Lung microvascular endothelial cell (primary cell): Measurements from ENCODE around the gene CDRT15. TPM values are rescaled to one million over a fixed set of nuclear protein-coding genes. Genes with fewer than 3 reads are reported as not detected.
"Not testable (repeated sequence)": the region's sequence is repeated elsewhere in the genome, so short reads cannot be mapped to it uniquely, and the experiment has no call there.

Source experiments
- DNase-seq, 2 donors: peaks; one replicate each; pipeline versions ENCODE4 v3.0.0 to v3.0.0-alpha.2; 2010; ENCODE audit warnings: low read depth in 2 of 2
- total RNA-seq: library from RNA; depleted of rRNA; stranded (reverse); fragments of >200 nt; gene quantifications from 2 replicates; pipeline ENCODE4 v1.2.1, GENCODE V29; 2014

CDRT15 gene
- total RNA-seq, 1 donor from 2014 or later = not detected

DNA sequence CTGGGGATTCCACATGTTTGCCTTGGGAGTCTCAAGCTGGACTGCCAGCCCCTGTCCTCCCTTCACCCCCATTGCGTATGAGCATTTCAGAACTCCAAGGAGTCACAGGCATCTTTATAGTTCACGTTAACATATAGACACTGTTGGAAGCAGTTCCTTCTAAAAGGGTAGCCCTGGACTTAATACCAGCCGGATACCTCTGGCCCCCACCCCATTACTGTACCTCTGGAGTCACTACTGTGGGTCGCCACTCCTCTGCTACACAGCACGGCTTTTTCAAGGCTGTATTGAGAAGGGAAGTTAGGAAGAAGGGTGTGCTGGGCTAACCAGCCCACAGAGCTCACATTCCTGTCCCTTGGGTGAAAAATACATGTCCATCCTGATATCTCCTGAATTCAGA lies 28.9 kb downstream of the CDRT15 start:
- no peak for DNase-seq

DNA sequence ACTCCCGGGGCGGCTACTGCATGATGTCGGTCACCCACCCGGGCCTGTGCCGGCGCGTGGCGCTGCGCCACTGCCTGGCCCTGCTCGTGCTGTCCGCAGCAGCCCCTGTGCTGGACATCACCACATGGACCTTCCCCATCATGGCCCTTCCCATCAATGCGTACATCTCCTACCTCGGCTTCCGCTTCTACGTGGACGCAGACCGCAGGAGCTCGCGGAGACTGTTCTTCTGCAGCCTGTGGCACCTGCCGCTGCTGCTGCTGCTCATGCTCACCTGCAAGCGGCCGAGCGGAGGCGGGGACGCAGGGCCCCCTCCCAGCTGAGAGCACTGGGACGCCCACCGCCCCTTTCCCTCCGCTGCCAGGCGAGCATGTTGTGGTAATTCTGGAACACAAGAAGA lies 29.8 kb downstream of the CDRT15 start:
- DNase-seq = no peak

GRCh38 chr17:14205992-14206461 lies 30.6 kb downstream of the CDRT15 start:
- peak in 1 of 2 donors; percentile 37 for DNase-seq

DNA sequence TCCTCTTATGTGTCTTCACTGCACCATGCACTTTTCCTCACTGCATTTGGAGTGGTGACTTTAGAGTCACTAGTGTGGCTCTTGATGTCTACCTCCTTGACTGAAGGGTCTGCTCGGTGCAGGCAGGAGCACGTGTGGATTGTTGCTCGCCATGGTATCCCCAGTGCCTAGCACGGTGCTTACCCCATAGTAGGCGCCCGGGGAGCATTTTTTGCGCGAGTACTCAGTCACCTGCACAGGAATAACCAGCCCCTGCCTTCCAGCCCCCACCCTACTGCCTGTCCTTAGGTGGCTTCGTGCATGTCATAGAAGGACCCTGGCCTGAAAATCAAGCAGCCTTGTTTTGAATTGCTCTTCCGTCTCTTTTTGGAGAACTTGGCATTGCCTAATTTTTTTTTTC lies 31.3 kb downstream of the CDRT15 start:
- DNase-seq = no peak

GRCh38 chr17:14204546-14204945 lies 32.1 kb downstream of the CDRT15 start:
- no peak for DNase-seq

- DNase-seq = no peak
Measured at GRCh38 chr17:14204084-14204483, 32.6 kb downstream of the CDRT15 start.

- no peak for DNase-seq
Measured at GRCh38 chr17:14203388-14203787, 33.3 kb downstream of the CDRT15 start.

- DNase-seq = no peak
Measured at GRCh38 chr17:14202388-14203166, 34.1 kb downstream of the CDRT15 start.

DNA sequence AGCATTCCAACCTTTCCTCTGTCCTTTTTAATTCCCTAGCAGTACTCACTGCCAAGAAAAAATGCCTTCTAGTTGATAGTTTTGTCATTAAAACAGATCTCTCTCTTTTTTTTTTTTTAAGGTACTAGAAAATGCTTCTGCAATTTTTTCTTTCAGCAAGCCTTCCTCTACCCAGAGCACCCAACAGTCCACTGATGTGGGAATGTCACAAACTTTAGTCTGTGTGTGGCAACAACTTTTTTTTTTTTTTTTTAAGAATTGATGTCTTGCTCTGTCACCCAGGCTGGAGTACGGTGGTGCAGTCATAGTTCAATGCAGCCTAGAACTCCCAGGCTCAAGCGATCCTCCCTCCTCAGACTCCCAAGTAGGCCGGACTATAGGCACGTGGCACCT lies 34.7 kb downstream of the CDRT15 start:
- no peak for DNase-seq

- peak in 1 of 2 donors; percentile 17 for DNase-seq
Measured at GRCh38 chr17:14201021-14201987, 35.4 kb downstream of the CDRT15 start.

GRCh38 chr17:14200354-14200753 lies 36.3 kb downstream of the CDRT15 start:
- no peak for DNase-seq

GRCh38 chr17:14199601-14200000 lies 37.1 kb downstream of the CDRT15 start:
- no peak for DNase-seq

GRCh38 chr17:14198575-14198974 lies 38.1 kb downstream of the CDRT15 start:
- no peak for DNase-seq

DNA sequence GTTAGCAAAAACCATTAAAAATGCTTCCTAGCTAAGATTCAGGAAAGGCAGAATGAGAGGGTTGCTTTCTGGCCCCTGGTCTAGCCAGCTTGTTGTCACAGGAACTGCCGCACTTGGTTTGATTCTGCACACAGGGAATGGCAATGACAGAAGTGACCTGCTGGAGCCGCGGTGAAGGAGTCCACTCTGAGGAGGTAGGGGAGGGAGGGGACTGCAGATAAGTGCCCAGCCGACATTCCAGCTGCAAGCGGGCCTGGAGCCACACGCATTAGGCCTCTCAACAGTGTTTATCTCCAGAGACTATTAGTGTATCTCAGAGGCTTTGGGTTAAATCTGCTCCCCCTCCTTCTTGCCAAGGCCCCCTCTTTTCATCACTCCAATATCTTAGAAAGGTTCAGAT lies 38.6 kb downstream of the CDRT15 start:
- DNase-seq = no peak

DNA sequence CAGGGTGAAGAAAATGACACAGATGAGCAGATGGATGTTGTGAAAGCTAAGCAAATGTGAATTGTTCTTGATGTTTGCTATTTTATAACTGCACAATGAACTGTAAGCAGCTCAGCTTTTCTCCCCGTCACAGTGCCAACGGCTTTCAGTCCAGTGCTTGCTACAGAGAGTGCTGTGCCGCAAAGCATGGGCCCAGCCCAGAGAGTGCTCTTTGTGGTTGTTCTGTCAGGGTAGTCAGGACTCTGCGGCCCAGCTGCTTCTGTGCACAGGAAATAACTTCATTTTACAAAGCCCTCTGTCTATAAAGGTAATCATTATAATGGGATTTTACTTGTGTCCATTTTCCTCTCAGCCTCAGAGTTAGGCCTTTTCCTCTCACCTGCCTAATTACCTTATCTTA lies 39.1 kb downstream of the CDRT15 start:
- DNase-seq = no peak

DNA sequence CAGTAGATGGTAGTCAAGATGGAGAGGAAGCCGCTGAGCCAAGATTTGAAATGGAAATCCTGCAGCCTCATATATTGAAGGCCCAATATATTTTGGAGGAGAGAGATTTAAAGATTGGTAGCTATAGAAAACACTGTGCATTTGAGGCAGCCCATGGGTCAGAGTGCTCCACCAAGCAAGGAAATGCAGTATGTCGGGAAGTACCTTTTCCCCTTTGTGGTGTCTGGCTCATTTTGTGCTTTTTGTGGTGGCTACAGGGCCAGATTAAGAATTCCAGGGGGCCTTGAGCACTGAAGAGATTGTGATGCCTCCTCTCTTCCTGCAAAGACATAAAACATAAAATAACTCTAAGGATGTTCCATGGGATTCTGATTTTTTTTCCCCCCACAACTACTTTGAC lies 39.6 kb downstream of the CDRT15 start:
- no peak for DNase-seq

- no peak for DNase-seq
Measured at GRCh38 chr17:14196377-14196997, 40.2 kb downstream of the CDRT15 start.

- DNase-seq = not testable (repeated sequence)
Measured at GRCh38 chr17:14192636-14193344, 43.9 kb downstream of the CDRT15 start.

GRCh38 chr17:14192039-14192438 lies 44.6 kb downstream of the CDRT15 start:
- DNase-seq = not testable (repeated sequence)

DNA sequence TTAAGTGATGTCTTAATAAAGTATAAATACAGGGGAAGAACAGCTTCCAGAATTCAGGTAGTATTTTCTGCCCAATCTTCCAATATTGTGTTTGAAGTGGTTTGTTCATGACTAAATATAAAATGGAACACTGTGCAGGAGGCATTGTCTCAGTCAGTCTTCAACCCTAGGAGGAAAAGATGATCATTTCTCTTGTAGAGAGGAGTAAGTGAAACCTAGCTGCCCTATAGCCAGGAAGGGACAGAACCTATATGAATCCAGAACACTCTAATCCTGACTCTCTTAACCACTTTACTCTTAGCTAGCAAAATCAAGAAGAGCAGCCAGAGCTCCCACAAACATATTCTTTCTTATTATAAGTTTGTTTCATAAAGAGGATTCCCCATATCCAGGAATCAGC lies 45.2 kb downstream of the CDRT15 start:
- not testable (repeated sequence) for DNase-seq

DNA sequence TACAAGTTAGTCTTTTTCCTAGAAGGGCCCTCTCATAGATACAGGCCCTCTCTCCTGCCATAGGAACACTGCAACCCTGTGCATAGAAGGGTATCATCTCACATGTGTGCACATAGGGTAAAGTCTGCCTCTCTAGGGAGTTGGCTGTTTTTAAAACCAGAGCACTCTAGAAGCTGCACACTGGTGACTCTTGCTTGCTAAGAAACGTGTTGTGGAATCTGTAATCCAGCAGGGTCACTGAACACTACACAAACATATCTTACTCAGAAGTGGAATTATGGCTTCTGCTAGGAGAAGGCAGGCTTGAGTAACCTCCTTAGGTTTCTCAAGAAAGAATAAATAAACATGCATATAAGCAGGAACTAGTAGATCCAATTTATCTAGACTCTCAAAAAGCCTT lies 45.9 kb downstream of the CDRT15 start:
- not testable (repeated sequence) for DNase-seq
